Muscle of arm (tissue), 12 donors: ENCODE measurements around the gene SEM1. TPM values are rescaled to one million over a fixed set of nuclear protein-coding genes. Genes with fewer than 3 reads are reported as not detected.
"Not testable (repeated sequence)": the region's sequence is repeated elsewhere in the genome, so short reads cannot be mapped to it uniquely, and the experiment has no call there.

Source experiments
- DNase-seq: peaks from one replicate; pipeline ENCODE4 v3.0.0-alpha.2; 2013
- polyA plus RNA-seq, 12 donors: library from polyadenylated mRNA; unstranded; fragments of 120-200 nt; gene quantifications; one replicate each; pipeline ENCODE4 v1.2.1, GENCODE V29; 2013; ENCODE audit not compliant: insufficient read length in 12 of 12

SEM1 gene
- polyA plus RNA-seq, 12 donors = 113 to 253 (median 152) TPM; not detected in 1

GRCh38 chr7:96669812-96670211, 39.8 kb downstream of the SEM1 start:
- DNase-seq = no peak

- DNase-seq = no peak
Measured at GRCh38 chr7:96667026-96667425, 42.6 kb downstream of the SEM1 start.

DNA sequence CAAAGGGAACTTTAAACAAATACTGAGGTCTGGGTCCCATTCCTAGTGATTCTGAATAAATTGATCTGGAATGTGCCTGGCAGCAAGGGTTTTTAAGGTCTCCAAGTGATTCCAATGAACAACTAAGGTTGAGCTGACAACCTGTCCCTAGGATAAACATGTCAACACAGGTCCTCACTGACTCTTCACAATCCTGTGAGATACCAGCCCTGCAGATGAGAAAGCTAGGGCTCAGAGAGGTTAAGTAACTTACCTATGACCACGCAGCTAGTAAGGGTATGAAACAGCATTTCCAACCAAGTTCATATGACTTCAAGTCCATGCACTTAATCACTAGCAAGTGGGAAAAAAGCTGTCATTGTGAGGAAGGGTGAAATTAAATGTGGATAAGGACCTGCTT, 44.0 kb downstream of the SEM1 start:
- DNase-seq = no peak

DNA sequence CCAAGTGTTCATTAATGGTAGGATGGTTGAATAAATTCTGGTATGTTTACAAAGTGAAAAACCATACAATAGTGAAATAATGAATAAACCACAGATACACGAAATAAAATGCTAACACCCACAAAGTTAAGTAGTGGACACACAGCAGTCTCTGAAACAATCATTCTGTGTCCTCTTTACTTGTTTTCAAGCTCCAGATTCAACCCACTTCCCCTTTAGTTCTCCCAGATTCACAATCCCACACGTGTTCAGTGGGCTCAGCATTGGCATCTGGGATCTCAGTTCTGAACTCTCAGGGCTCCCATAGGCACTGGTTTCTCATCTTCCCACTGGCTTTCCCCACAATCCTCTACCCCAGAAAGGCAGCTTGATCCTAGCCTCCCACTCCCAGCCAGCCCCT, 44.9 kb downstream of the SEM1 start:
- no peak for DNase-seq

- no peak for DNase-seq
Measured at GRCh38 chr7:96663871-96664445, 45.7 kb downstream of the SEM1 start.

DNA sequence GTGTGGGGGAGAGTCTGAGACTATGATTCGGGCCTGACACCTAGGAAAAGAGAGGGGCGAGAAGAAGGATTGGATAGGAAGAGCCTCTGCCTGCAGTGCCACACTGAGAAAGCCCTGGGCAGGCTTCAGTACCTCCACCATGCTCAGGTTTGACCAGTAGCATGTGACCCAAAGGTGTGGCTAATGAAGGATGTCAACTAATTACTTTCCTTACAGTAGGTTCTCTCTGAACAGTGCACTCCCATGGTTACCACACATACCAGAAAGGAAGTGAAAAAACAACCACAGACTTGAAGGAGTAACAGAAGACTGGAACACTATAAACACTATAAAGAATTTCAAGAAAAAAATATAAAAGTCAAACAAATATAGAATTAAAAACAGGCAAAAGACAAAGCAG, 46.2 kb downstream of the SEM1 start:
- no peak for DNase-seq

DNA sequence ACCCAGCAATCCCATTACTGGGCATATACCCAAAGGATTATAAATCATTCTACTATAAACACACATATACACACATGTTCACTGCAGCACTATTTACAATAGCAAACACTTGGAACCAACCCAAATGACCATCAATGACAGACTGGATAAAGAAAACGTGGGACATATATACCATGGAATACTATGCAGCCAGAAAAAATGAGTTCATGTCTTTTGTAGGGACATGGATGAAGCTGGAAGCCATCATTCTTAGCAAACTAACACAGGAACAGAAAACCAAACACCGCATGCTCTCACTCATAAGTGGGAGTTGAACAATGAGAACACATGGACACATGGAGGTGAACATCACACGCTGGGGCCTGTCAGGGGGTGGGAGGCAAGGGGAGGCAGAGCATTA, 47.5 kb downstream of the SEM1 start:
- DNase-seq = not testable (repeated sequence)

- DNase-seq = no peak
Measured at GRCh38 chr7:96658022-96658412, 51.6 kb downstream of the SEM1 start.

- DNase-seq = no peak
Measured at GRCh38 chr7:96657347-96658021, 52.2 kb downstream of the SEM1 start.

GRCh38 chr7:96655956-96656355, 53.7 kb downstream of the SEM1 start:
- DNase-seq = no peak

DNA sequence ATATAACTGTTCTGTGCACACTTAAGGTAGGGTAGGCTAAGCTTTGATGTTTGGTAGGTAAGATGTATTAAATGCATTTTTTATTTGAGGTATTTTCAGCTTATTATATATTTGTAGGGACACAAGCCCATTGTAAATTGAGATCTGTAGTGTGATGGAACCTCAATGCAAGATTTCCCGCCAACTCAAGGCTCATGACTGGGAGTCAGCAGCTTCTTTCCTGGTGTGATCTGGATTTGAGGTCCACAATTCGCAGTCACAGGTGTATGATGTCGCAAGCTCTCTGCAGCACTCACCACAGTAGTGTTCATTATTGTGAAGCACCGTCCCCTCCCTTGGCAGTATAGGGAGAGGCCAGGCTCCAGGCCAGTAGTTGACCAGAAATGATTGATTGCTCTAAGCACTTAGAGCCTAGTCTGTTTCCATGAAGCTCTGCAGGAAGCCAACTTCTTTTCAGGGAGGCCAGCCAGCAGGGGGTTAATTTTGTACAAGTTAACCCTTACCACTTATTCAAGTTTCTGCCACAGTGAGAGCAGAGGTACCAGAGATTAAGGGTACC, 54.9 kb downstream of the SEM1 start:
- DNase-seq = no peak

DNA sequence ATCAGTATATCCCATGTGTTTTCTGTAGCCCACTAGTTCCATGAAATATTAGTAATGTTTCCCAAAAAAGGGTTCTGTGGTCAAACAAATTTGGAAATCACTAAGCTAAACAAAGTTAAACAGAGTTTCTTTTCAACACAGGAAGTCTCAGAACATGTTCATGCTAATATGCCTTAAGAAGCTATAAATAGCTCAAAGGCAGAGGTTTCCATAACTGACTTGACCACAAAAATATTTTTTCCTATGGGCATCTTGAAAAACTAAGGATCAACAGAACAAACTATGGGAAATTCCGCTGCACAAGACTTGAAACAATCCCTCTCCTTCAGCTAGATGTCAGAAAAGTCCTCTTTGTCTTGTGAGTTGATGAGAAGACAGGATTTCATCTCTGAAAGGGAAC, 59.7 kb downstream of the SEM1 start:
- no peak for DNase-seq

DNA sequence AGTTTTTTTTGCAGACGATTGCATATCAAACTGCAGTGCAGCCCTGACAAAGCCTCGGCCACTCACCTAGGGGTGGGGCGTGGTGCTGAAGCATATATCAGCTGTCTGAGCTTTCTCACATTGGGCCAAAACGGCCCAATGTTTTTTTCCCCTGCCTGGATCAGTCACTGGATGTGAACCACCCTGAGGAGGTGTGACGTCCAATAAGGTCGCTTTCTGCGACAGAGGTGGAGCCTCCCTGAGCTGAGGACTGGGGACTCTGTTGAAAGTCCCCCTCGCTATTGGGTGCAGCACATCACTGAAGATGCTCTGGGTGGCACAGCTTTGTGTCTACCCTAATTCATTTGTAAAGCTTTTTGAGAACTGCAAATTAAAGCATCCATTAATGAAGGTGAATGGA, 60.9 kb downstream of the SEM1 start:
- no peak for DNase-seq

GRCh38 chr7:96647733-96648132, 61.9 kb downstream of the SEM1 start:
- DNase-seq = no peak

- DNase-seq = no peak
Measured at GRCh38 chr7:96645084-96645483, 64.6 kb downstream of the SEM1 start.

GRCh38 chr7:96643436-96643835, 66.2 kb downstream of the SEM1 start:
- not testable (repeated sequence) for DNase-seq

DNA sequence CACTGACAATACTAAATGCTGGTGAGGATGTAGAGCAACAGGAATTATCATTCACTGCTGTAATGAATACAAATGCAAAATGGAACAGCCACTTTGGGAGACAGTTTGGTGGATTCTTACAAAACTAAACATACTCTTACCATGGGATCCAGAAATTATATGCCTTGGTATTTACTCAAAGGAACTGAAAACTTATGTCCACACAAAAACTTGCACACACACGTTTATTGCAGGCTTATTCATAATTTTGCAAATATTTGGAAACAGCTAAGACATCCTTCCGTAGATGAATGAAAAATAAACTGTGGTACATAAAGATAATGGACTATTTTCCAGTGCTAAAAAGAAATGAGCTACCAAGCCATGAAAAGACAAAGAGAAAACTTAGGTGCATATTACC, 69.6 kb downstream of the SEM1 start:
- DNase-seq = no peak
